ENCODE results near the gene GALNS. TPM values are rescaled to one million over a fixed set of nuclear protein-coding genes. Genes with fewer than 3 reads are reported as not detected.

Gene GALNS
- 32.2 TPM for polyA plus RNA-seq
- long read RNA-seq, donor 1, transcript GALNS-201 (14 exons, 2,363 nt): major isoform, 6 of 6 reads
- long read RNA-seq, donor 1, partial matches to known transcripts: 0 of 6 reads
- long read RNA-seq, donor 1, other reads (novel, unspliced or antisense): 0 of 6 reads
- long read RNA-seq, donor 2, transcript GALNS-201 (14 exons, 2,363 nt): major isoform, 8 of 8 reads
- long read RNA-seq, donor 2, partial matches to known transcripts: 0 of 8 reads
- long read RNA-seq, donor 2, other reads (novel, unspliced or antisense): 0 of 8 reads
- long read RNA-seq, donor 3: 0 reads
- long read RNA-seq, donor 4: 0 reads
- long read RNA-seq, donor 5, full-length matches to known transcripts: 3 of 3 reads
- long read RNA-seq, donor 5, partial matches to known transcripts: 0 of 3 reads
- long read RNA-seq, donor 5, other reads (novel, unspliced or antisense): 0 of 3 reads
- long read RNA-seq, donor 6, transcript GALNS-201 (14 exons, 2,363 nt): major isoform, 6 of 6 reads
- long read RNA-seq, donor 6, partial matches to known transcripts: 0 of 6 reads
- long read RNA-seq, donor 6, other reads (novel, unspliced or antisense): 0 of 6 reads
- long read RNA-seq, donor 7: 0 reads
- long read RNA-seq, donor 8: 0 reads
- long read RNA-seq, donor 9, partial matches to known transcripts: 0 of 3 reads
- long read RNA-seq, donor 9, other reads (novel, unspliced or antisense): 0 of 3 reads
- long read RNA-seq, donor 10, transcript GALNS-201 (14 exons, 2,363 nt): major isoform, 5 of 5 reads
- long read RNA-seq, donor 10, partial matches to known transcripts: 0 of 5 reads
- long read RNA-seq, donor 10, other reads (novel, unspliced or antisense): 0 of 5 reads
- long read RNA-seq, donor 11, partial matches to known transcripts: 0 of 3 reads
- long read RNA-seq, donor 11, other reads (novel, unspliced or antisense): 0 of 3 reads

GRCh38 chr16:88856828-88857727, at the start of gene GALNS, which contains the start of gene TRAPPC2L:
TSS of gene GALNS (minus strand) at chr16:88856947. CDS start at chr16:88856877, 70 bp downstream.
TSS of gene TRAPPC2L (plus strand) at chr16:88857127. CDS start at chr16:88857151, 24 bp downstream.
- Histone ChIP-seq H3K27me3 (ENCODE audit: control insufficient read depth, insufficient read depth, low read length) (no peaks in the 10 kb centered on the region), H3K4me3 (ENCODE audit: low read length) (peak within 1 kb of the TSS; percentile 100), H3K4me1 (ENCODE audit: control insufficient read depth, insufficient read depth, low read length) (peaks cover 17% of the 10 kb centered on the region), H3K9me3 (ENCODE audit: control insufficient read depth, low read depth, low read length) (no peaks in the 10 kb centered on the region), H3K27ac (ENCODE audit: low read length) (peak within 1 kb of the TSS; percentile 70), H3K36me3 (ENCODE audit: control insufficient read depth, insufficient read depth, low read length) (peaks cover 44% of the 10 kb centered on the region)
- peak; percentile 93 to 96 for DNase-seq
- no CpG with 5 or more reads among the region's 87 CpGs for WGBS (ENCODE audit: insufficient coverage, low lambda C conversion rate)

- no peak overlapping the region for H3K27ac ChIP-seq (ENCODE audit: low read length)
- H3K4me1 ChIP-seq (ENCODE audit: control insufficient read depth, insufficient read depth, low read length): no peaks in the 10 kb centered on the region
- WGBS (ENCODE audit: insufficient coverage, low lambda C conversion rate): no CpG with 5 or more reads among the region's 16 CpGs
- no peaks in the 10 kb centered on the region for H3K27me3 ChIP-seq (ENCODE audit: control insufficient read depth, insufficient read depth, low read length)
- H3K36me3 ChIP-seq (ENCODE audit: control insufficient read depth, insufficient read depth, low read length): no peaks in the 10 kb centered on the region
- H3K9me3 ChIP-seq (ENCODE audit: control insufficient read depth, low read depth, low read length): peaks cover 4% of the 10 kb centered on the region
- no peak overlapping the region for H3K4me3 ChIP-seq (ENCODE audit: low read length)
- DNase-seq: no peak
Measured at GRCh38 chr16:88906020-88906419, 49.3 kb upstream of the GALNS start.

- Histone ChIP-seq H3K27ac (ENCODE audit: low read length) (no peak overlapping the region), H3K27me3 (ENCODE audit: control insufficient read depth, insufficient read depth, low read length) (no peaks in the 10 kb centered on the region), H3K4me3 (ENCODE audit: low read length) (no peak overlapping the region), H3K4me1 (ENCODE audit: control insufficient read depth, insufficient read depth, low read length) (no peaks in the 10 kb centered on the region), H3K9me3 (ENCODE audit: control insufficient read depth, low read depth, low read length) (peaks cover 4% of the 10 kb centered on the region), H3K36me3 (ENCODE audit: control insufficient read depth, insufficient read depth, low read length) (no peaks in the 10 kb centered on the region)
- no CpG with 5 or more reads among the region's 13 CpGs for WGBS (ENCODE audit: insufficient coverage, low lambda C conversion rate)
- DNase-seq: no peak
Measured at GRCh38 chr16:88905563-88905962, 48.8 kb upstream of the GALNS start.

GRCh38 chr16:88904676-88905365, 48.1 kb upstream of the GALNS start:
- Histone ChIP-seq H3K36me3 (ENCODE audit: control insufficient read depth, insufficient read depth, low read length) (no peaks in the 10 kb centered on the region), H3K4me3 (ENCODE audit: low read length) (no peak overlapping the region), H3K27ac (ENCODE audit: low read length) (no peak overlapping the region), H3K27me3 (ENCODE audit: control insufficient read depth, insufficient read depth, low read length) (no peaks in the 10 kb centered on the region), H3K9me3 (ENCODE audit: control insufficient read depth, low read depth, low read length) (peaks cover under 1% of the 10 kb centered on the region), H3K4me1 (ENCODE audit: control insufficient read depth, insufficient read depth, low read length) (no peaks in the 10 kb centered on the region)
- no peak for DNase-seq
- no CpG with 5 or more reads among the region's 21 CpGs for WGBS (ENCODE audit: insufficient coverage, low lambda C conversion rate)

GRCh38 chr16:88903267-88903666, 46.5 kb upstream of the GALNS start:
- WGBS (ENCODE audit: insufficient coverage, low lambda C conversion rate): no CpG with 5 or more reads among the region's 14 CpGs

GRCh38 chr16:88902744-88903143, 46.0 kb upstream of the GALNS start:
- no peaks in the 10 kb centered on the region for H3K4me1 ChIP-seq (ENCODE audit: control insufficient read depth, insufficient read depth, low read length)
- DNase-seq: no peak
- H3K27me3 ChIP-seq (ENCODE audit: control insufficient read depth, insufficient read depth, low read length): no peaks in the 10 kb centered on the region
- H3K4me3 ChIP-seq (ENCODE audit: low read length): no peak overlapping the region
- WGBS (ENCODE audit: insufficient coverage, low lambda C conversion rate): 80% methylated on average over 1 of the region's 16 CpGs
- H3K36me3 ChIP-seq (ENCODE audit: control insufficient read depth, insufficient read depth, low read length): no peaks in the 10 kb centered on the region
- no peaks in the 10 kb centered on the region for H3K9me3 ChIP-seq (ENCODE audit: control insufficient read depth, low read depth, low read length)
- H3K27ac ChIP-seq (ENCODE audit: low read length): no peak overlapping the region

More at GRCh38 chr16:88903267-88903666, 46.5 kb upstream of the GALNS start:
- Histone ChIP-seq H3K27me3 (ENCODE audit: control insufficient read depth, insufficient read depth, low read length) (no peaks in the 10 kb centered on the region), H3K4me3 (ENCODE audit: low read length) (no peak overlapping the region), H3K9me3 (ENCODE audit: control insufficient read depth, low read depth, low read length) (no peaks in the 10 kb centered on the region), H3K27ac (ENCODE audit: low read length) (no peak overlapping the region), H3K4me1 (ENCODE audit: control insufficient read depth, insufficient read depth, low read length) (no peaks in the 10 kb centered on the region), H3K36me3 (ENCODE audit: control insufficient read depth, insufficient read depth, low read length) (no peaks in the 10 kb centered on the region)
- DNase-seq: no peak

GRCh38 chr16:88901718-88902337, 45.1 kb upstream of the GALNS start:
- Histone ChIP-seq H3K27ac (ENCODE audit: low read length) (no peak overlapping the region), H3K4me1 (ENCODE audit: control insufficient read depth, insufficient read depth, low read length) (no peaks in the 10 kb centered on the region), H3K9me3 (ENCODE audit: control insufficient read depth, low read depth, low read length) (no peaks in the 10 kb centered on the region), H3K27me3 (ENCODE audit: control insufficient read depth, insufficient read depth, low read length) (no peaks in the 10 kb centered on the region), H3K4me3 (ENCODE audit: low read length) (no peak overlapping the region), H3K36me3 (ENCODE audit: control insufficient read depth, insufficient read depth, low read length) (no peaks in the 10 kb centered on the region)
- no CpG with 5 or more reads among the region's 26 CpGs for WGBS (ENCODE audit: insufficient coverage, low lambda C conversion rate)
- DNase-seq: no peak

GRCh38 chr16:88900662-88901052, 43.9 kb upstream of the GALNS start:
- no peaks in the 10 kb centered on the region for H3K9me3 ChIP-seq (ENCODE audit: control insufficient read depth, low read depth, low read length)
- no peak overlapping the region for H3K27ac ChIP-seq (ENCODE audit: low read length)
- H3K27me3 ChIP-seq (ENCODE audit: control insufficient read depth, insufficient read depth, low read length): no peaks in the 10 kb centered on the region
- H3K4me3 ChIP-seq (ENCODE audit: low read length): no peak overlapping the region
- no CpG with 5 or more reads among the region's 12 CpGs for WGBS (ENCODE audit: insufficient coverage, low lambda C conversion rate)
- no peaks in the 10 kb centered on the region for H3K4me1 ChIP-seq (ENCODE audit: control insufficient read depth, insufficient read depth, low read length)
- no peak for DNase-seq
- H3K36me3 ChIP-seq (ENCODE audit: control insufficient read depth, insufficient read depth, low read length): no peaks in the 10 kb centered on the region
